GM18858 (cell line): Measurements from ENCODE around the gene SMYD3.

ENCODE experiments used
- ATAC-seq: cut with Tn5 transposase; IDR thresholded peaks from one replicate; pipeline ENCODE4 v1.9.1; 2021; ENCODE audit not compliant: unreplicated experiment

The SMYD3 gene

DNA sequence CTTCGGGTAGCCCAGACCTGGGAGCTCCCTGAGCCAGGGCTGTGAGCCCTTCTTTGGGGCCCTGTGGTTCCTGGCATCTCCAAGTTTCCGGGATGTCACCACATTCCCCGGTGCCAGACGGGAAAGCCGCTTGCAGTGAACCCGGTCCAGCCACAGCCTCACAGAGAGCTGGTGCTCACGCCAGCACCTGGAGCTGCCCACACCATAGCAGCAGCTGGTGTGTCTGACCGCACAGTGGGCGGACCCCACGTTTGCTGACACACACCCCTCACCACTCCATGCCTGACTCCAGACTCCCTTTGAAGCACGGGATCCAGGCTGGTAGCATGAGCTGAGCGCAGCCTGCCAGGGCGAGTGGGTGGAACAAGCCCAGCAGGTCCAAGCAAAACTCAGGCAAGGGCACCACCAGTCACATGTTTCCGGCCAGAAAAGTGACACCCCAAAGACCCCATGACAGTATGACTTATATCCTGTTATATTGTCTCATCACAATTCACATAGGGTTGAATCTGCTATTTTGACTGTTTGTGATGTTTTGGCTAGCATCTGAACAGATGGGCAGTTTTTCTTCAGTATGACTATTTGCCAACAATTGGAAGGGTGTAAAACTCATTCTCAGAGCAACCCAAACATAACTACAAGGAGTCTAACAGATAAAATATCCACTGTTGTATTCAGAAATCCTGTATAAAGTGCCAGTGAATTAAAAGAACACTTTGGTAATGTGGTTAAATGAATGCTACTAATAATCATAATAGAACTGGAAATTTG lies 285.4 kb downstream of the SMYD3 start:
- ATAC-seq = no peak

DNA sequence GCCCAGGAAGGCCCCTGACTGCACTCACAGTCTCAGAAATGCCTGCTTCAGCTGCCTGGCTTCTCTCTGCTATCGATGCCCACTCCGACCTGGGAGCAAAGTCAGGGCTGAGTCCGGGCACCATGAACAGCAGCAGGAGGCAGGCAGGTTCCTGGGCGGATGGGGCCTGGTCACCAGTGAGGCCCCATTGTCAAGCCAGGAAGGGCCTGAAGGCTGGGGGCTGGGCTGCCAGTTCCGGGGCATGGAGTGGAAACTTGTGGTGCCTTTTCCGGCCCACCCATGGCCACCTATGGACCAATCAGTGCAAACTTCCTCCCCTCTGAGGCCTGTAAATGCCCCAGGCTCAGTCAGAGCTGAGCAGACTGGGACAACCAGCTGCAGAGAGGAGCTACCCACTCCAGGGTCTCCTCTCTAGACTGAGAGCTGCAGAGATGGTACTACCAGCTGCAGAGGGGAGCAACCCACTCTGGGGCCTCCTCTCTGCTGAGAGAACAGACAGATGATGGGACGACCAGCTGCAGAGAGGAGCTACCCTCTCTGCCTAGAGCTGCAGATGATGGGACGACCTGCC lies 286.5 kb downstream of the SMYD3 start:
- no peak for ATAC-seq

DNA sequence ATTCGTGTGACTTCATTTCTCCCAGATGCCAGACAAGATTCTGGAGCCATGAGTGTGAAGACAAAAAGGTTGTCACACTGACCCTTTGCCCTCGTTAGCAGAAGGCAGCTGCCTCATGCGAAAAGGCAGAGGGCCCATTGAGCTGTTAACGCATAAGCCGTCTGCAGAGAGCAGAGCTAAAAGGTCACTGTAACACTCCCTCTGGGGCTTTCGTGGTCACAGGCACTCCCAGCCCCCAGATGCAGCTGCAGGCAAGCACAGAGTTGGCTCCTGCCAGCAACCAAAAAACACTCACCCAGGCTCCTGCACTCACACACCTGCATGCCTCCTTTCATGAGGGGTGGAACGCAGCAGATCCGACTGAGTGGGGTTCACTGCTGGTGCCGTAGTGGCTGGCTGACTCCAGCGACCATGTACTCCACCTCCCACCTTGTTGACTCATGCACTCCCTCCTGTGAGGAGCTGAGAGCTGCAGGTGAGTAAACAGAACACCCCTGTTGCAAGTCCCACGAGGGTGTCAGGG lies 287.5 kb downstream of the SMYD3 start:
- no peak for ATAC-seq

DNA sequence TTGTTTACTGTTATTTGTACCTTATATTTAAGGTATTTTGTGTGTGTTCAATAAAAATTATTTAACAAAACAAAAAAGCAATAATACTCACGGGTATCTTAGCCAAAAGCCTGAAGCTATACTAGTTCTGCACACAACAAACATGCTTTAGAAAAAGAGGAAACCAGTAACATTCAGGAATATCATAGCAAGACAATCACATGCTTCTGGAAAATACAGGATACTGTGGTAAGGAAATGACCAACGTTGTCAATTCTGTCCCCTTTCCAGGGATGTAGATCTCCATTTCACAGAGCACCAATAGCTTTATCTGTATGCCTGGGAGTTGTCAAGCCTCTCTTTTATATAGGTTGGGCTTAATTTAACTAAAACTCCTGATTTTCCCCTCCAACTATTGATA lies 288.4 kb downstream of the SMYD3 start:
- ATAC-seq = no peak

DNA sequence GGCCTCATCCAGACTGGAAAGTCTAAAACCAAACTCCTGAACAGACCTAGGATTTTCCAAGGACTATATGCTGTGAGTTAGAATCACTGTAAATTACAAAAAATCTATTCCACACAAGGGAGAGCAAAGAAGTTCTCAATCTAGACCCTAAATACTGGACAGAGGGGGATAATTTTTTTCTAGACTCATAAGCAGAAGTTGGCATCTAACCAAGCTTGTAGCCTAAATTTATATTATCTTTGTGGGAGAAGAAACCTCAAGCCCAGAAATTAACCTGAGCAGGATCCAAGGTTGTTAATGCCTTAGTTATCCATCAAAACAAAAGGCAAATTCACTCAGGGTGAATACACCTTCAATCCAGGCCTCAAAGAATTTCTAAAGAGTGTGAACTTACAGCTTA lies 290.2 kb downstream of the SMYD3 start:
- no peak for ATAC-seq

DNA sequence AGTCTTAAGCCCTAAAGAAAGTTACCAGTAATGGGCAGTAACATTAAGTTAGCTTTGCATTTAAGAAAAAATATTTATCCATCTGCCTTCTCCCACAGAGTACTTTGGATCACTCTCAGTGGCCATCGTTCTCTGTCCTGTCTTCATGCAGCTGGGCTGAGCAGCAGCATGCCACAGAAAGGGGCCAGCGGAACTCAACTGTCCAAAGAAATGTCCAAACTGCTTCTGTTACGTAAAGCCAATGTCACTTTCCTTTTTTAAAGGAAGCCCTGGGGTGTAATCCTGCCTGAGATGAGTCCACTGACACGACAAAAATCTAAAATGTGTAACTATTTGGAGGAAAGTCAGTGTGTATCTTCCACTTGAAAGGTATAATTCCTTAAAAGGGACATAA lies 291.6 kb downstream of the SMYD3 start:
- ATAC-seq = no peak

DNA sequence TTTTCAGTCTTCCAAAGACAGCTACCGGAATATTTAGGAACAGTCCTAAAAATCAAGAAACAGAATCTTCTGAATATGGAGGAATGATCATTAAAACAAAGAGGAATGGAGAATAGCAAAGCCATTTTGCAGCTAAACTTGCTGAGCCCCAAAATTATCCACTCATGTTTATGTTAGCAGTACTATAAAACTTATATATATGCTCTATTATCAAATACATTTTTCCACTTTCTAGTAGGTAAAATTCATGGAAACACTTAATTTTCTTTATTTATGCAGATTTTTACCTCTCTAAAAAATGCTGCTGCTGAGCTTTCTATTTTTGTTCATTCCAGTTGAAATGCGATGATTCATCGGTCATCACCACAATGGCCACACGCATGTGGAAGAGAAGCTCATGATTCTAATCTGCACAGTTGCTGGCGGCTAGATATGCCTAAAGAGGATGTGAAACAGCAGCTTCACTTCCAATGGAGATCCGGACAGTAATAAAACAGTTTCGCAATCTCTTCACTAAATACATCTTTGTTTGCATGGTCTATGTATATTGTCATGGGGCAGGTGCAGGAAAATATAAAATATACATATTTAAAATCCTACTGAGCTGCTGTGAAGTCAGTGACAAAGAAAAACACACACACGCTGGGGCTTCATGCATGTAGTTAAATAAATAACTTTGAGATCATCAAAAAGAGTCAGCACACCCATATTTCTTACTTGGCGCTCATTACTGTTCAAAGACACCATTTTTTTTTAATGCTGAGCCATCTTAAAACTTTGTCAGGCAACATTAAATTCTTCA lies 292.2 kb downstream of the SMYD3 start:
- ATAC-seq = peak; percentile 98

DNA sequence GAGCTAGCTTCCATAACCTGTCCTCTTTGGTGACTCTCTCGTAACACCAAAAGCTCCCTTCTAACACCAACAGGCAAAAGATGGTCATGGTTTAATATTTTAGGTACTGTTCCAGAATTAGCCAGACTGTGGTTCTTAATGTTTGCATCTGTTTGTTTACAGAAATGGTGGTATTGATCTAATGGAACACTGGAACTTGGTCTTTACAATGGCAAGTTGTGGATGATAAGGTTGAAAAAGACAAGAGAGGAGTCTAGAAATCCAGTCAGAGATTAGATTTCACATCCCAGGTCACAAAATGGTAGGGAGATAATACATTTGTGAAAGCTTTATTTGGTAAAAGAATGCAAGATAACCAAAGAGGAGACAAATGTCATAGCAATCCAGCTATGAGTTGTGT lies 293.1 kb downstream of the SMYD3 start:
- ATAC-seq = no peak

DNA sequence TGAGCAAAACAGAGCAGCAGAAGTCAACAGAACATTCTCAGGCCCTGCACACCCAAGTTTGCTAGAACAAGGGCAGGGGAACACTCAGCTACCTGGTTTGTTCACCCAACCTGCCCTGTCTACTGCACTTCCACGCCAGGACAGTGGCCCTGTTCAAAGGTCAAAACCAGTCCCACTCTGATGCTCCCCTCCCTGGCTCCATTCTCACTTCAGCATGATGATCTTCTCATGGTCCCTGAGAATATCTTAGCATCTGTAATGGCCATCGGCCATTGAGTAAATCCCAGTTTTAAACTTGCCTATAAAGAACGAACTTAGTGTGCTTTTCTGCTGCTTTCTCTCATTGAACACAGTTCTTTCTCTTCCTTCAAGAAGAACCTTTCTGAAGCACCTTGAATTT lies 293.6 kb downstream of the SMYD3 start:
- no peak for ATAC-seq

DNA sequence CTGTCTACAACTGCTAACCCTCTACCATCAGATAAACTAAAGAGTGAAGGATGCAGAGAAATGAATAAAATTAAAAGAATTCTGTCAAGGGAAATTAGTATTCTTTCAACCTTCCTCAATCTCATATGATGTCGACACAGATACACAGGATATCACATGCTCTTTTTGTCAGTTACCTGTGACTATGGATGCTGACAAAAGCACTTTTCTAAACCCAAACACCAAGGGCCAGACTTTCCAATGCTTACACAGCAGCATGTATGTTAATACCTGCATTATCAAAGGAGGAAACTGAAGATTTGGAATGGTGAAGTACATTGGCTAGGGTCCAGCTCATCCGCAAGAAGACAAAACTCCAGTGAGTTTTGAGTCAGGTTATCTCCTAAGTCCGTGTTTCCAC lies 294.0 kb downstream of the SMYD3 start:
- ATAC-seq = no peak

DNA sequence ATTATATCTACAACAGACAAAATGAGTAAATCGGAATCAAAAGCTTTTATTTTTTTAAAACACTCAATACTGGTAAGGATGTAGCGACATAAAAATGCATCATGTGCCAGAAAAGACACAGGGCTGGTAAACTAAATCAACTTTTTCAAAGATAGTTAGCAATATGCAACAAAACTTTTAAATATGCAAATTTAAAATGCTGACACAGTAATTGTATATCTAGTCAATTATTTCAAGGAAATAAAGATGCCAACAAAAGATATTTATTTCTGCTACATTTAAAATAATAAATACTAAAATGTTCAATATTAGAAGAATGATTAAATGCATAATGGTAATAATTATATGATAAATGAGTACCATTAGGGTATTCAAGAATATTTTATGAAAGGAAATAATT lies 295.1 kb downstream of the SMYD3 start:
- no peak for ATAC-seq

DNA sequence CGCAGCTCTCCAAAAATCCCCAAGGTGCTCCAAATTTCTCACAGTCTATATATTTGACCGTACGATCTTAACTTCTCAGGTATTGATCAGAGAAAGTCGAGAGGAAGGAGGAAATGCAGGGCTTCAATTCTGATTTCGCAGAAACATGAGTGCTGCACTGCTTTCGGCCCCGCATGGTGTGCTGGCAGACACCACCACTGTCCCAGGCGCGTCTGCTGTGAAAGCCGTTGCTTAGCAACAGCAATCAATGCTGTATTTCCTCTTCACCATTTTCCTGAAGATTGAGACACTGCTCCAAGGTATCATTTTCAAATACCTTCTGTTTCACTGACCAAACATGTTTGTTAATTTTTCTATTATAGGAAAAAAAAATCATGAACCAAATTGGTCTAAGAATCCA lies 296.3 kb downstream of the SMYD3 start:
- ATAC-seq = no peak

DNA sequence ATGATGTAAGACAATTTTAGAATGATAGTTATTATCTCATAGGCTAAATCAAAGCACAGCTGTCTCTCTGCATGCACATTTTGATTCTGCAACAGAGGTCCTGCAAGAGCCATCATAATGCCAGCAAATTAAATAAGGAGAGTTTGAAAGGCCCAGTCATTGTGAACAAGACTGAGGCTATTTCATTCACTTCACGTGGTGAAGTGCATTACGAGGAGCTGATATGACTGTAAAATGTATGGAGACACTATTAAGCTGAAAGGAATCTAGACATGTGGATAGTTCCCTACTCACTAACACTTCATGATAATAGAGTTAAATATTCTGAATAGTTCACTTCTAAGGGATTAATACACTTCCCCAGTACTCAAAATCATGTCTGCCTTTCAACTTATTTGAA lies 299.0 kb downstream of the SMYD3 start:
- no peak for ATAC-seq

DNA sequence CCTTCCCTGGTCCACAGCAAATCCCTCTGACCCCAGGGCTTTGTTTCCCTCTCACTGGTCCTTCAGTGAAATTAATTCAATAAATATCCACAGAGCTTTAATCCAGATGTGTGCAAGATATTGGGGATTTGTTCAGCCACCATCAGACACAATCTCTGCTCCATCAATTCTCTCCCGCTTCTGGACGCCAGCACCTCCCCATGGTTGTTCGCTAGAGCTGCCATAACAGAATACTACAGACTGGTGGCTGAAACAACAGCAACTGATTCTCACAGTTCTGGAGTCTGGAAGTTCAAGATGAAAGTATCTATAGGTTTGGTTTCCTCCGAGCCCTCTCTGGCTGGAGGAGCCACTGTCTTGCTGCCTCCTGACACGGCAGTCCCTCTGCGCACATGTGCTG lies 303.9 kb downstream of the SMYD3 start:
- no peak for ATAC-seq

DNA sequence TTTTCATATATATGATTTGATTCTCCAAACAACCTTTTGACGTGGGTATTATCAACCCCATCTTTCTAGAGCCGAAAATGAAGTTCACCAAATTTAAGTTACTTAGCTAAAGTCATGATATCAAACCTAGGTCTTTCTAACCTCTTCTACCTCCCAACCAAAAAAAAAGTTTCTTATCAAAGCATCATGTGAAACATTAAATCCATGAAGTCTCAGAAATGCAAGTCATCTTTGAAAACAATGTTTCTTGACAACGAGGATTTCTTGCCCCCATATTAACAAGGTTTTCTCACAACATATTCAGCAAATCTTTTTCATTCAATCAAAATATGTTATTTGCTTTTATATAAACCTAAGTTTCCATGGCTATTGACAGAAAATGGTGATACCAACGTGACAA lies 306.3 kb downstream of the SMYD3 start:
- no peak for ATAC-seq

DNA sequence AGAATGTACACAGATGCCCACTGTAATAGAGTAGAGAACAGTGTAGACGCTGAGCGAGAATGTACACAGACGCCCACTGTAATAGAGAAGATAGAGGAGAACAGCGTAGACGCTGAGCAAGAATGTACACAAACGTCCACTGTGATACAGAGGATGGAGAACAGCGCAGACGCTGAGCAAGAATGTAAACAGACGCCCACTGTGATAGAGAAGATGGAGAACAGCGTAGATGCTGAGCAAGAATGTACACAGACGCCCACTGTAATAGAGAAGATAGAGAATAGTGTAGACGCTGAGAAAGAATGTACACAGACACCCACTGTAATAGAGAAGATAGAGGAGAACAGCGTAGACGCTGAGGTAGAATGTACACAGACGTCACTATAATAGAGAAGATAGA lies 306.9 kb downstream of the SMYD3 start:
- no peak for ATAC-seq

DNA sequence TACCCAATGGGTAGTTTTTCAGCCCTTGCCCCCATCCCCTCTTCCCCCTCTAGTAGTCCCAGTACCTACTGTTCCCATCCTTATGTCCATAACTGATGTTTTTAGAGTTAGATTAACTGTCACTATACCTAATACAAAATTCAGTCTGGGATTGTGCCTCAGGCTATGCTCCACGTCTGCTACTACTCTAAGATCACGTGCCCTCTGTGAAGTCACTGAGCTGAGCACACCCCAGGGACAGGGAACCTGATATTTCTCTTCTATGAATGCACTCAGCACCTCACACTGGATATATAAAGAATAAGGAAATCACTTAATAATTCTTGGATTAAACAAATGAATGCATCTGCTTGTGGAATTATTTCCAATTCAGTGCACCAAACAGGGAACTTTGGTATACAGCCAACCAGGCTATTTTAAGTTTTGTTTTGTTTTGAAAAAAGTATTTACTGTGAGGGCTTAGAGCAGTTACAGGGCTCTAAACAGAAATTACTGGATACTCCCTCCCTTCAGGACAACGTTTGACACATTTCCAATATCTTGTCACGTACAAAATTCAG lies 307.9 kb downstream of the SMYD3 start:
- no peak for ATAC-seq

DNA sequence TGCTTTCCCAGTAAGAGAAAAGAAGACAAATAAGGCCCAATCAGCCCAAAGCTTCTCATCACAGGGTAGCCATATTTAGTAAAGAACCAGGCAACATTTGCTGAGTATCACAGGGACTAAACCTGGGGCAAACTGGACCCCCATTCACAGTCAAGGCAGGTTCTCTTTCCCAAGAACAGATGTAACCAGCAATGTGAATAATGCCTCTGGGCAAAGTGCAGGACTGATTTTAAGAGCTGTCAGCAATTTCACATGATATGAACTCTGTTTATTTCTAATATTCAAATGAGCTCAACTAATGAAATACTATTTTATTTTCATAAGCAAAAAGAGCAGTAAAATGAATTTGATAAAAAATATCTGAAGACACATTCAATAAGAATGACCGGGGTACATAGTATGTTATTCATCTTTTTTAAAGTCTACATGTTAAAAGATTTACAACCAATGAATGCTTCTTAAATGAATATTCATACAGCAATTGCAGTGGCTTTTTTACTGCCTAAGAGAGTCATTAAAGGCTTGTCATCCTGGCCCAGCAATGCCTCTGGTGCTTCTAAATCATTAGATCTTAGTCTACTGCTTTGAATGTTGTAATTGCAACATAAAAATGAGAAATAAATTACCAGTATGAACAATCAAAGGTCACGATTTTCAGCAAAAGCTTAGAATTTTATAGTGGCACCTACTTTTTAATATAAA lies 308.8 kb downstream of the SMYD3 start:
- no peak for ATAC-seq

DNA sequence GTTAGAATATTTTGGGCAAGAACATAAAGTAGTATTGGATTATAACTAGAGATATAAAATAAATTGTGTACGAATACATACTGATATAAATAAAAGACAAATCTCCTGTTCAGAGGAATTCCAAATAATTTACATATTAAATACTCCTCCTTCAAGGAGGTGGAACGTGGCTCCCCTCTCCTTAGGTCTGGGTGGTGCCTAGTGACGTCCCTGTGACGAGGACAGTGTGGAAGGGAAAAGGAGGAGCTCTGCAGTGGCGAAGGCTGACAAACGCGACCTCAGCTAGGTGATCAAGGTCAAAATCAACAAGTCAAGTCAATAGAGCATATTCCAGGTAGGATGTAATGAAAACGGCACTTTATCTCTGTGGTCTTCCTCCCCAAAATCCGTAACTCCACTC lies 310.0 kb downstream of the SMYD3 start:
- ATAC-seq = no peak

DNA sequence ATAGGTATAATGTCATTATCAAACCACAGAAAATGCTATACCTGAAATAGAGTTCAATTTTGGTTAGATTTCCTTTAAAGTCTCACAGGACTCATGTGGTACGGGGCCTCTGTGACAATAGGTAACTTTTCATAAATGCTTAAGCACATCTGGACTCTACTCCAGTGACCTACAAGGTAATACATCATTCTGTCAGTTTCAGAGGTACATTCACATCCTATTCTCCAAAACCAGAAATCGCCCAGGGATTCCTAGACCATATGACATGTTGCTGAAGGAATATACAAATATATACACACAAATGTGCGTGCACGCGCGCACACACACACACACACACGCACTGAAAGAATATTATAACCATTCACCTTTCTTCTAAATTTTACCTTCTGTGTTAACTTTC lies 311.8 kb downstream of the SMYD3 start:
- no peak for ATAC-seq

DNA sequence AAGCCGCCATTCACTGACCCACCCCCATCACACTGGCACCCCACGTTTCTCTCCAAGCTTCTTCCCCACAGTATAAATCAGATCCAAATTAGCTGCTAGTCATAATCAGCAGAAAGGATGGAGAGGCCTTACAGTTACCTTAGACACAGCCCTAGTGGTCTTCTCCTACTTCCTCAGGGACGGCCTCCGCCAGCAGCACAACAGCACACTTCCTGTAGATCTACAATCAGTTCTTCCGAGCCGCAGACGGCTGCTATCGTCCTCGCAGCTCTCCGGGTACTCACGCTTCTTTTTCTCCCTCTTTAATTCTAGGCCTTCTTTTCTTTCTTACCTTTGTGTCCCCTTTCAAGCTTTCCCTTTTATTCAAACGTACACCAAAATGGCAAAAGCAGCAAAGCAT lies 313.5 kb downstream of the SMYD3 start:
- no peak for ATAC-seq
